Femur (tissue), 1 donor: ENCODE data around the gene SNW1.
A peak's percentile ranks its signal among the peaks of the same experiment; 100 is the strongest.
"Not testable (repeated sequence)": the region's sequence is repeated elsewhere in the genome, so short reads cannot be mapped to it uniquely, and the experiment has no call there.

ENCODE experiments used
- DNase-seq: peaks from one replicate; pipeline ENCODE4 v3.0.0-alpha.2; 2017

The SNW1 gene

DNA sequence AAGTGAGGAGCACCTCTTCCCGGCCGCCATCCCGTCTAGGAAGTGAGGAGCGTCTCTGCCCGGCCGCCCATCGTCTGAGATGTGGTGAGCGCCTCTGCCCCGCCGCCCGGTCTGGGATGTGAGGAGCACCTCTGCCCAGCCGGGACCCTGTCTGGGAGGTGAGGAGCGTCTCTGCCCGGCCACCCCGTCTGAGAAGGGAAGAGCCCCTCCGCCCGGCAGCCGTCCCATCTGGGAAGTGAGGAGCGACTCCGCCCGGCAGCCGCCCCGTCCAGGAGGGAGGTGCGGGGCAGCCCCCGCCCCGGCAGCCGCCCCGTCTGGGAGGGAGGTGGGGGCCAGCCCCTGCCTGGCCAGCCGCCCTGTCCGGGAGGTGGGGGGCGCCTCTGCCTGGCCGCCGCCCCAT lies 13.5 kb downstream of the SNW1 start:
- not testable (repeated sequence) for DNase-seq

DNA sequence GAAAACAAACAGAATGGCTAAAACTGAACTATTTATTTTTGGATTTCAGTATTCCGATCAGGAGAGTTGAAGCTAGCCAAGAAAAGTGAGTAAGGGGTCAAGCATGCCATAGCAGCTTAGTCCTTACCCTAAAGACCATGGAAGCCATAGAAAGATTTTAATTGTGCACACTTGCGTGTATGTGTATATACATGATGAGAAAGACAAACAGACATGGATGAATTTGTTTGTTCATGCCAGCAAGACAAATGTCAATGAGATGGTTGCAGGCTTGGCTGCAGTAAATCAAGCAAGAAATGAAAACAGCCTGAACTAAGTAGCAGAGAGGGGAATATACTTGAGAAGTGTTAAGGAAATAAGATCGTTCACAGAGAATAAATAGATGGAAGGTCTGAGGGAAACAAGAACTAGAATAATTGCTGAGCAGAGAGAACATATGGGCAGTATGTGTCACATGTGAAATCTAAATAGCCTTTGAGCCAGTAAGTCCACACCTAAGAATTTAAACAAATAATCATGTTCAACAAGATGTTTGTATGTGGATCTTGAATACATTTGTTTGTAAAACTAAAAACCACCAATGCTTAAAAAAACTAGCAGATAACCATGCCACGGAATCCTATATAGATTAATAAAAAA lies 14.8 kb downstream of the SNW1 start:
- no peak for DNase-seq

DNA sequence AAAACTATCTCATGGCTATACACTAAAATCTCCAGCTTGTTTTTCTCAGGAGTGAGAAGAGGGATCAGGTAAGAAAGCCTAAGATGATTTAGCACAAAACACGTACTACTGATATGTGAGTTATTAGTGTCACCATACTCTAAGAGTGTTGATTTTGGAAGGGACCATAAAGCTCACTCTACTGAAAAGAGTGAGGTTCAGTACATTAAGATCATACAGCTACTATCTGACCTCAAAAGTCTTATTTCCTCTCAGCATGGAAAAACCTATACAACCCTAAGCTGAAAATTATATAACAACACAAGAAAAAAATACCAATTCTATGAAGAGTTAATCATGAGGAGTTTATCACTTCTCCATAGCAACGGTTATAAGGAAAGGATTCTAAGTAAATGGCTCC lies 19.5 kb downstream of the SNW1 start:
- DNase-seq, result no peak

DNA sequence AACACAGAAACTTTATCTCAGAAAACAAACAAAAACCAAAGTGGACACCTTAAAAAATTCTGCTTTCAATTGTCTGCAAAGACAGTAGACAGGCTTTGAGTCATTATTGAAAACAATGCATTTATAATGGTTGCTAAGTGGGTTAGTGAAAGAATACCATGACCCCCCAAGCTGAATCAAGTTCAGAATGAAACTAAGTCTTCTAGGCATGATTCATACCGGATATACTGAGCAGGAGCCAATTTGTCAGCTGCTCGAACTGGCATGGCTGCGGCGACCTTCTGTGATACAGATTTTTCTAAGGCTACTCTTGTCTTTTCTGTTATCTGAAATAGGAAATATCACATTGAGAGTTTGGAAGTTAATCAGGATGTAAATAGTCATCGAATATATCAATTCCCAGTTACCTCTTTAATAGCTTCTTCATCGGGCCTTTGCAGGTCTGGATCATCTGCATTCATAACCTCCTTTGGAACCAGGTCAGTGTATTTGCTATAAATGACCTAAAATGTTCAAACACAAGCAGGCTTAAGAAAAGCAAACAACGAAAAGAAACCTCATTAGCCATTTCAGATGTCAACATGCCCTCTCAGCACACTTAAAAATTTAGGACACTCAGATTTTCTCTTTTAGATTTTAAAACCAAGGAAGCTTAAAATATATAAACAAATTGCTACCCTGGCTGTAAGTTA lies 22.3 kb downstream of the SNW1 start:
- DNase-seq, result no peak

DNA sequence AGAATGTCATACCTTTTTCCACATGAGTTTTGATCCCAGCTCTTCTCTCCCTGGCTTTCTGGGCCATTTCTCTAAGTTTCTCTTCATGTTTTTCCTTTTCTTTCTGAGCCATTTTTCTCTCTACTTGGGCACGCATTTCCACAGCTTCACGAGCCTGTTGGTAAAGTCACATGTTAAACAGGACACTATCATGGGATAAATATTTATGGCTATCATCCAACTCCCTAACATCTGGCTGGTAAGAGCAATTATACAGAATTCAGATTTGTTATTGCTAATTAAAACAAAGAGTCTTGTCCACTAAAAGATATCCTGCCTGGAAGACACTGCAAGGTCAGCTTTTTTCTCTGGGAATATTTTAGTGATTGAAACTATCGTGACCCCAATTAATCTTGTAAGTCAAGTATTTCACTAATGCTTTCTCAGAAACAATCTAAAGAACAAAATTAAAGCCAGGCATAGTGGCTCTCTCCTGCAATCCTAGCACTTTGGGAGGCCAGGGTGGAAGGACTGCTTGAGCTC lies 29.9 kb downstream of the SNW1 start:
- DNase-seq, result no peak

DNA sequence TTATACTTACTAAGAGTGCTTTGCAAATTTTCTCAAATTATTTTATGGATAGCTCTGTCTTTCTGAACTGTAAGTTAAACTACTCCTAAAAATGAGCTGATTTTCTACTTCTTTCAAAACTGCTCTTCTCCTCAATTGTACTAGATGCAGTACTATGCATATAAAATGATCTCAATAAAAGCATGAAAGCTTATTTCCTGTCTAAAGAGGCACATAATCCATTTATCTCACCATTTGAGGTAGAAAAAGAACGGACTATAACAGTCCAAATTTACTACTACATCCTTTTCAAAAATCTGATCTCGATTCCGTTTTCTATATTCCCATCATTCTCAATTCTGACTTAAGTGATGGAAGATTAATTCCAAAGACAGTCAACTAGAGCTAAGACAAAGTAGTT lies 38.7 kb downstream of the SNW1 start:
- no peak for DNase-seq

DNA sequence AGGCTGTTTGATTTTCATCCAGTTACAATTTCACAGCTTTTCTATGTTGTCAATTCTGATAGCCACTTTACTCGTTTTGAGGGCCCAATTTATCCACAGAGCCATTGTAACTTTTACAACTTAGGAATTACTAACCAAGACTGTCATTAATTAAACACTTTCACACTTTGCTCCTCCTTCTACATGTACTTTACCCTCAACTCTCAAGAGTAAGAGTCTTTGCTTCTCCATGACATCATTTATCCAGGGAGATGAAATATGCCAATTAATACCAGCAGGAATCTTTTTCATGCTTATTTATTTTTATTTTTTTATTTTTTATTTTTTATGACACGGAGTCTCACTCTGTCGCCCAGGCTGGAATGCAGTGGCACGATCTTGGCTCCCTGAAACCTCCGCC lies 39.5 kb downstream of the SNW1 start:
- no peak for DNase-seq

DNA sequence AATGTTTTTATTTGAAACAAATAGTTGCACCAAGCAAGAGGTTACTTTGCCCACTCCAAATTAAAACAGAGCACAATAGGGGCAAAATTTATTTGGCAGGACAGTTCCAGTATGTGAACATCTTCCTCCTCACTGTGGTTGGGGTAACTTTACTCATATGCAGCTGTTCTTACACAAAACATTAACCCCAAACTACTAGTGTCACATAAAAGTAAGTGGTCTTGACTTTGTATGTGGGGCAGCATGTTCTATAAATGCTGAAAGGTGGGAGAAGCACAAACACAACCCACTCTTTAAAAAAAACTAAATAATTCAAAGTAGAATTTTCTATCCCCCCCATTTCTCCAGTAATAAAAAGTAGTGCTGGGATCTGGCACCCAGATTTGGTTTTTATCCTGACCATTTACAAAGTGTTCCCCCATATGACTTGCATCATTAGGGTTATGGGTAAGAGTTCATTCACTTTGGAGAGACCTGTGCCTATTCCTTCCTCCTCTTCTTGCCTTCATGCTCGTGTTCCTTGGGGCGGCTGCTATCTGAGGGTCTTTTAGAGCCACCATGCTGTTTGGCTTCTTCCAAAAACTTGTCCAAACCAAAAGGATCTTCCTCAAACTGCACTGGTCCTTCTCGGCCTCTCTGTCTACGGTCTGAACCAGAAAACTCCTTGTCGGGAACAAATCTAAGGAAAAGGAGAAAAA lies 43.2 kb downstream of the SNW1 start:
- no peak for DNase-seq

DNA sequence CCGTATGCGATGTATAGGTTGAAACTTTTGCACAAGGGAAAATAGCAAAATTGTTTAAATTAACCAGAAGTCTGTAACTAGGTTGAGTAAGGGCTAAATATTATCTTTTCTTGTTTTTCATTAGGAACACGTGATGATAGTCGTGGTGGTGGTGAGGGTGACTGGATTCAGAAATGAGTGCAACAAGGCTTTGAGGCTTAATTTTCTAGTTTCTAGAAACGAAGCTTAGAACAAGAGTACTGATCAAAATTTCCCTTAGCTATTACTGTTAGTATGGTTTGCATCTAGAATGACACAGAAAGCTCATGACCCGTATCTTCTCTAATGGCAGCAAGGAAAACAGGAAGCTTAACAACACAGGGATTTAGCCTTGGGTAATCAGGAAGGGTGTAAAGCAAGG lies 46.0 kb downstream of the SNW1 start:
- no peak for DNase-seq

DNA sequence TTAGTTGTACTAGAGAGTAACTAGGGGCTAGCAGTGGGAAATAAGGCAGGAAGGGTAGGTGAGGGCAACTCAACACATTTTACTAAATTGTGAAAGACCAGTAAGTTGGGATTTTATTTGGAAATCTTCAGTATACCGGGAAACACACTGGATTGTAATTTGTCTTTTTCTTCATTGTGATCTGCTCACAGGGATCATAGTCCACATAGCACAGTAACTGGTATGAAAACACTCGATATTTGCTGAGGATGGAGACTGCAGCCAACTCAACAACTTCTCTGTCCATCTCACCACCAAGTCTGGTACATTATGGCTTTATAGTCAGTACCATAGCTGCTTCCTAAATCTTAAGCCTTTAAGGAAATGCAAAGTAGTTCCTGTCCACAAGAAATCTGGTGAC lies 50.6 kb downstream of the SNW1 start:
- no peak for DNase-seq

DNA sequence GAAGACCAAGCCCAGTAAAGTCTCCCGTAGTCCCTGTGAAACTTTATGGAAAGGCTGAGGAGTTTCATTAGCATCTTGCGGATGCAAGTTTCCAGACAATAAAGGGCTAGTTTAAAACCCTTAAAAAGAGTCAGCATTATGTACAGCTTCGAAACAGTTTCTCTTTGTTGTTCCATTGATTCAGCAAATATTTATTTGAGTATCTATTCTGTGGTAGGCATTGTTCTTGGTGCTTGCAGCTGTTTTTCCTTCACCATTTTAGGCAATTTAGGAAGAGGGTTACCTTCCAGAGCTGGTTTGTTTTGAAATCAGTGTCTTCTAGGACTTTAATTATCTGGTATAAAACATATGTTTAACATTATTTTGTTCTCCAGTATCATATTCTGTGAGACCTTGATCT lies 51.5 kb downstream of the SNW1 start:
- DNase-seq, result no peak

DNA sequence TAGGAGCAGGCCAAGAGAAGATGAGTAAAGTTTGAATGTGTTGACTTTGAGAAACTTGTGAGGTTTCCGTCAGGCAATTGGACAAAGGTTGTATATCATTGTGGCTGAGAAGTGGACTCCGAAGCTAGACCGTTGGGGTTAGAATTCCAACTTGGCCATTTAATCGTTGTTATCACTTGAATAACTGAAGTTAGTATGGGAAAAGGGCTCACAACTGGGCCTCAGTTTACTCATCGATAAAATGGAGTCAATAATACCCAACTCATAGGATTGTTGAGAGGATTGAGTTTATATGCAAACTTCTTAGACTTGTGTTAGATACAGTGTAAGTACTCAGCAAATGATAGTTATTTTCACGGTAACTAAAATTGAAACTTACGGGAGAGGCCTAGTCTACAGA lies 52.2 kb downstream of the SNW1 start:
- DNase-seq, result no peak

DNA sequence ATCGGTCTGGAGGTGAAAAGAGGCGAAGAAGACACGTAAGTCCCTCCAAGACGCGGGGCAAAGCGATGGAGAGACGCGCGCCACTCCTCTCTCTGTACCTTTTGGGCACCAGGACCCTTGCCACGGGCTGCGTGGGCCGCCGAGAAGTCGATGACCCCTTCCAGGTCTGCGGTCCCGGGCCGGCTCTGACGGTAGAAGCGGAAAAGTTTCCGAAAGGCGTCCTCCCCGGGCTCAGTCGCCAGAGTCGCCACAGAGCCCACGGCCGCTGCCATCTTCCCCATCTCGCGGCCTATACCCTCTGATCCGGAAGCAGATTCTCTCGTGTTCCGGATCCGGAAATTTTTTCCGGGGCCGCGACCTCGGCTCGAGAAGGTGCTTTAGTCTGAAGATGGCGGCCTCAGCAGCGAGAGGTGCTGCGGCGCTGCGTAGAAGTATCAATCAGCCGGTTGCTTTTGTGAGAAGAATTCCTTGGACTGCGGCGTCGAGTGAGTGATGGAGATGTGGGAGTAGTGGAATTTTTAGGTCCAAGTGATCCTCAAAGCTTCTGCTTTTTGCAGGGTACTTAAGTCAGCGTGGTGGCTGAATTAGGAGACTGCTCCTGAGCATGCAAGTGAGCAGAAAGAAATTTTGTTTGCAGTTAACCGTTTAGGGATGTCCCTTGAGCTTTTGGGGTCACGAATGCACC lies 53.1 kb downstream of the SNW1 start, which contains the start of the genes ALKBH1 and SLIRP:
TSS of gene ALKBH1 (minus strand) at position 300 of the 685 bp plus-strand sequence. CDS start at position 281, 19 bp downstream.
TSS of gene SLIRP (plus strand) at position 380 of the 685 bp plus-strand sequence. CDS start at position 389, 9 bp downstream.
- peak; percentile 93 for DNase-seq

DNA sequence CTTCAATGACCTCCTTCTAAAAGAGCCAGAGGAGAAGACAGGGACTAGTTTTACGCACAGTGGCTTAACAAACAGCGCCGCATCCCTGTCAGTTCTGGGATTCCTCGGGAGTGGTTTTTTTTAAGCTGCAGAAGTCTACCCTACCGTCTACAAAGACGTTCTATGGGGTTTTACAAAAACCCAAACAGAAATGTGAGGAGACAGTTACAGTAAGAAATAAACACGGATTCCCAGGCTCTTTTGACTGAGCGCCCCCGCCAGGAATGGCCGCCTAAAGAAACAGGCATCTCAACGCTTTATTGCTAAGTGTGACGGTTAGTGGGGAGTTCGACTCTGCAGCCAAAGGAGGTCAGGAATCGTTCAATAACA lies 53.6 kb downstream of the SNW1 start:
- peak; percentile 26 for DNase-seq

DNA sequence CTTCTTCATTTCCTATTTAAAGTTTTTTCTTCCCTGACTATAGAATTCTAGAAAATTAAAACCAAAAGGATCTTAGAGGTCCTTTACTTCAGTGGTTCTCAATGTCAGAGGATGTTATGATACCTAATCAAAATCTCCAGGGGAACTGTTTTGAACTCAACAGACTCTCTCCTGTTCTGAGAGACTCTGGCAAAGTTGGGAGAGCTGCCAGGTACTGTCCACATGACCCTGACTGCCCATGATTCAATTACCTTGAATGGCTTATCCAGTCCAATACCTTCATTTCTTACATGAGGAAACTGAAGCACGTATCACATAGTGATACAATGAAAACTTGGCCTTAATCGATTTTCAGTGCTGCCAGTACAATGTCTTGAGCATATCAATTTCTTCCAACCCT lies 69.7 kb downstream of the SNW1 start:
- DNase-seq, result no peak

DNA sequence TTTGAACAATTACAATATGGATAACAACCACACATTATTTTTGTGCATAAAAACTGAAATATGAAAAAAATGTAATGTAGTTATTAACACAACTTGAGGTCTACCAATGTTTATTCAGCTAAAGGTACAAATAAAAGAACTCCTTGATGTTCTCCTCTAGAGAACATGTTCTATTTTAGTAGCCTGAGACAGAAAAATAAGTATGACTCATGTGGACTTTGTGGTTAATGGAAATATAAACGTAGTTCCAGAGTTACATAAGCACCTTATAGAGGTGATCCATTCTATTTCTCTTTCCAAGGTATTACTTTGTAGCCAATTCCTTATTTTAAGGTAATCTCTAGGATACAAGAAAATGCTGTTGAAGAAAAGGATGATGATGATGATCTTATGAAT lies 78.8 kb downstream of the SNW1 start:
- no peak for DNase-seq

DNA sequence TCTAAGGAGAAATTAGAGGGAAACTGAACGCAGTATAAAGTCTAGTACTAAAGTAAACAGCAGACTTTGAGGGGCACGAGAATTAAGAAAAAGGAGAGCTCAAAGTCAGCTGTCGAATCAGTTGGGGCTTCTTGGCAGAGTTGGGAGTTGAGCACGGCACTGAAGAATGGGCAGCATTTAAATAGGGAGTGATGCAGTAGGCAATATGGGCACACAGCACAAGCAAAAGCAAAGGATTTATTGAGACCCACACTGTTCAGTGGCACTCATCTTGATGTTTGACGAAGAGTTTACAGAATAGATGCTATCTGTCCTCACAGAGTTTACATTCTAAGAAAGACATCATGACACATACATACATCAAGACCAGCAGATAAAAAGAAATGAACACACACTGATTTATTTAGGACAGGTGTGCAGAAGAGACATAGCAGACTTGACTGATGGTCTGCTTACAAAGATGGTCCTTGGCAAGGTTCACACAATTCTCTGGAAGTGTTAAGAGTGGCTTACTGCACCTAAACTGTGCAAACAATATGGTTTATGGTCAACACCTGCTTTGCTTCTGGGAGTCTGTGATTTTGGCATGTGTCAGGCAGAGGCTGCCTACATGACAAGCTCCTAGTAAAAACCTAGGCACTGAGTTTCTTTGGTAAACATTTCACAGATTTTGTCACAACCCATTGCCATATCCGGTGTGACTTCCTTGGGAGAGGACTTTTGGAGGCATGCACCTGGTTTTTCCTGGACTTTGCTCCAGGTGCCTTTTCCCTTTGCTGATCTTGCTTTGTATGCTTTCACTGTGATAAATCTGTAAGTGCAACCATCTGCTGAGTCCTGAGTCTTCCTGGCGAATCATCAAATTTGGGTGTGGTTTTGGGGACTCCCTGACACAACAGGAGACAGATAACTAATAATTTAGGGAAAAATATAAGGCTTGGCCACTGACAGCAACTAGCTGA lies 79.5 kb downstream of the SNW1 start:
- DNase-seq, result no peak

DNA sequence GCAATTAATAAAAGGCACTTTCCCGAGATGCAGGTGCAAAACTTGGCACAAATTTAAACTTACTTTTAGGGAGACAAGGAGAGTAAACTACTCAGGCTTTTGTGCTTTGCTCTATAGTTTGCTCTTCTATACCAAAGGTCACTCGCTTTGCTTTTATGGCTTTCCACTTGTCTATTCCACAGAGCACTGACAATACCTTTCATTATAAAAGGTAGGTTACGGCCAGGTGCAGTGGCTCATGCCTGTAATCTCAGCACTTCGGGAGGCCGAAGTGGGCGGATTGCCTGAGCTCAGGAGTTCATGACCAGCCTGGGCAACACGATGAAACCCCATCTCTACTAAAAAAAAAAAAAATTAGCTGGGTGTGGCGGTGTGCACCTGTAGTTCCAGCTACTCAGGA lies 86.0 kb downstream of the SNW1 start:
- no peak for DNase-seq

DNA sequence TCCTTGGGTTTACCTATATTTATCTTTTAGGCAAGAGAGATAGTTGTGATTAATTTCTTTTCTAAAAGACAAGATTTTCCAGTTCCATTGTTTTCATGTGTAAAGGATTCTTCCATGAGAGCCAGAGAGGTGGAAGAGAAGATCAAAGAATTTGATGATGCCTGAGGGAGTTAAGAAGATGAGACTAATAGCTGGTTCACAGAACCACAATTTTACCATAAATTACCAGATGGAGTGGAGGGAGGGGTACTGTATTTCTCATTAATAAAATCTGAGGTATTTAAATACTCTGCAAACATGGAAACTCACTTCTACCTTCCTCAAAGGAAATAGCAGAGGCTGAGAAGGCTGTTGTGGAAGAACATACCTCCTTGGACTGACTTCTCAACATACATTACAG lies 87.8 kb downstream of the SNW1 start:
- DNase-seq, result no peak
